Thyroid gland (tissue), 4 donors: Measurements from ENCODE around the gene RAI14. TPM values are rescaled to one million over a fixed set of nuclear protein-coding genes. Genes with fewer than 3 reads are reported as not detected.

Source experiments
- DNase-seq, 2 donors: peaks; one replicate each; pipeline ENCODE4 v3.0.0-alpha.2; 2019
- H3K27ac ChIP-seq, 3 donors: fragments of 200-600 bp; sonication (generic); 1 replicate in 2 of 3; 2 replicates in 1 of 3; pipeline ENCODE4 v1.5.1; 2016 to 2019; ENCODE audit warnings: mild to moderate bottlenecking in 1 of 3, moderate library complexity in 1 of 3
- H3K27me3 ChIP-seq: fragments of 200-600 bp; sonication (generic); one replicate; pipeline ENCODE4 v1.5.1; 2019
- H3K36me3 ChIP-seq, 2 donors: fragments of 200-600 bp; sonication (generic); one replicate each; pipeline ENCODE4 v1.5.1; 2016 to 2019
- H3K4me1 ChIP-seq, 2 donors: fragments of 200-600 bp; sonication (generic); one replicate each; pipeline ENCODE4 v1.5.1; 2017 to 2019
- H3K4me3 ChIP-seq, 3 donors: fragments of 200-600 bp; sonication (generic); replicated peaks in 1 of 3; 1 replicate in 2 of 3; 2 replicates in 1 of 3; pipeline ENCODE4 v1.5.1; 2016; ENCODE audit warnings: mild to moderate bottlenecking in 1 of 3
- H3K9me3 ChIP-seq: fragments of 200-600 bp; sonication (generic); one replicate; pipeline ENCODE4 v1.5.1; 2017
- POLR2A ChIP-seq, 2 donors: fragments of 450-650 bp; IDR thresholded peaks; one replicate each; pipeline ENCODE4 v1.6.1; 2017; ENCODE audit warnings: antibody characterized with exemption in 2 of 2, mild to moderate bottlenecking in 2 of 2, moderate library complexity in 1 of 2
- WGBS, 2 donors: methylation state at CpG; one replicate each; pipeline ENCODE4 v1.1.5; 2017; 5-methylcytosine and 5-hydroxymethylcytosine counted together
- intact Hi-C: fragments of 100-400 bp; cut with DNase I; formaldehyde crosslinking; loops from one replicate; pipeline ENCODE4 v1.15.1; 2023
- total RNA-seq, 4 donors: library from RNA; depleted of rRNA; stranded (reverse); fragments of >200 nt; gene quantifications; one replicate each; pipeline ENCODE4 v1.2.3, GENCODE V29; 2016
- TF ChIP-seq, protein P1 (sequence below), 6 experiments: fragments of 200-600 bp in 3 of 6; fragments of 450-650 bp in 3 of 6; sonication (generic) in 3 of 6; IDR thresholded peaks; one replicate each; pipeline ENCODE4 v1.5.1; 2016 to 2019; ENCODE audit warnings: antibody characterized with exemption in 6 of 6, mild to moderate bottlenecking in 2 of 6, inconsistent platforms in 1 of 6, moderate library complexity in 1 of 6

Gene RAI14
- total RNA-seq, 4 donors from 2014 or later, result 16.9 to 23.5 (median 20.8) TPM

- H3K4me1 ChIP-seq, result peaks cover 0 to 9% of the 10 kb centered on the region in 2 donors
- DNase-seq, result no peak
- H3K27me3 ChIP-seq, result no peaks in the 10 kb centered on the region
- 95% methylated on average over 11 of the region's 11 CpGs for WGBS, 2 donors
- intact Hi-C loops, result no loop called here
- no peaks in the 10 kb centered on the region for H3K9me3 ChIP-seq
- H3K4me3 ChIP-seq, result no peak overlapping the region
- H3K27ac ChIP-seq, result no peak overlapping the region
- H3K36me3 ChIP-seq, result no peaks in the 10 kb centered on the region
- TF ChIP-seq, protein P1, sequence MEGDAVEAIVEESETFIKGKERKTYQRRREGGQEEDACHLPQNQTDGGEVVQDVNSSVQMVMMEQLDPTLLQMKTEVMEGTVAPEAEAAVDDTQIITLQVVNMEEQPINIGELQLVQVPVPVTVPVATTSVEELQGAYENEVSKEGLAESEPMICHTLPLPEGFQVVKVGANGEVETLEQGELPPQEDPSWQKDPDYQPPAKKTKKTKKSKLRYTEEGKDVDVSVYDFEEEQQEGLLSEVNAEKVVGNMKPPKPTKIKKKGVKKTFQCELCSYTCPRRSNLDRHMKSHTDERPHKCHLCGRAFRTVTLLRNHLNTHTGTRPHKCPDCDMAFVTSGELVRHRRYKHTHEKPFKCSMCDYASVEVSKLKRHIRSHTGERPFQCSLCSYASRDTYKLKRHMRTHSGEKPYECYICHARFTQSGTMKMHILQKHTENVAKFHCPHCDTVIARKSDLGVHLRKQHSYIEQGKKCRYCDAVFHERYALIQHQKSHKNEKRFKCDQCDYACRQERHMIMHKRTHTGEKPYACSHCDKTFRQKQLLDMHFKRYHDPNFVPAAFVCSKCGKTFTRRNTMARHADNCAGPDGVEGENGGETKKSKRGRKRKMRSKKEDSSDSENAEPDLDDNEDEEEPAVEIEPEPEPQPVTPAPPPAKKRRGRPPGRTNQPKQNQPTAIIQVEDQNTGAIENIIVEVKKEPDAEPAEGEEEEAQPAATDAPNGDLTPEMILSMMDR (IDR thresholded peaks at IDR 0.05), result no peak
- no peak for TF ChIP-seq POLR2A (IDR thresholded peaks at IDR 0.05)
These were observed 85.9 kb downstream of the RAI14 start for GRCh38 chr5:34742061-34742460.

- Histone ChIP-seq H3K9me3 (no peaks in the 10 kb centered on the region), H3K27ac (no peak overlapping the region), H3K4me1 (peaks cover 2 to 11% of the 10 kb centered on the region in 2 donors), H3K4me3 (no peak overlapping the region), H3K36me3 (no peaks in the 10 kb centered on the region), H3K27me3 (no peaks in the 10 kb centered on the region)
- no peak for TF ChIP-seq POLR2A (IDR thresholded peaks at IDR 0.05)
- TF ChIP-seq, protein P1 (IDR thresholded peaks at IDR 0.05), result no peak
- intact Hi-C loops, result no loop called here
- 59 to 86% methylated on average over 3 of the region's 3 CpGs for WGBS, 2 donors
- DNase-seq, result no peak
These were observed 87.8 kb downstream of the RAI14 start for GRCh38 chr5:34743878-34744277.

DNA sequence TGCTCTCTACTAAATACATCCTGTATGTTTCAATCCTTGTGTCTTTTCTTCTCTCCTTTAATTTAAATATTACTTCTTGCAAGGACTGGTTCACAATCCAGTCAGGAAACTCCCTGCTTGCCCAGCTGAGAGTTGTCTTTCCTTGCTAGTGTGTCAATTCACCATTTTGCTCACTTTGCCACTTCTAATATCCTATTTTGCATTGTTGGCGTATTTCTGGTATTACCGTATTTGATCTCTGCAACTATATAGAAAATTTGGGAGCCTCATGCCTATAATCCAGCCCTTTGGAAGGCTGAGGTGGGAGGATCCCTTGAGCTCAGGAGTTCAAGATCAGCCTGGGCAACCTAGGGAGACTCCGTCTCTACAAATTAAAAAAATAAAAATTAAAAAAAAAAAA is 92.3 kb downstream of the RAI14 start:
- no peak overlapping the region for H3K4me3 ChIP-seq
- H3K4me1 ChIP-seq, result peaks cover 12 to 14% of the 10 kb centered on the region in 2 donors
- TF ChIP-seq, protein P1 (IDR thresholded peaks at IDR 0.05), result no peak
- no peak for TF ChIP-seq POLR2A (IDR thresholded peaks at IDR 0.05)
- H3K9me3 ChIP-seq, result no peaks in the 10 kb centered on the region
- intact Hi-C loops, result no loop called here
- no peak overlapping the region for H3K27ac ChIP-seq
- DNase-seq, result no peak
- 96 to 98% methylated on average over 3 of the region's 3 CpGs for WGBS, 2 donors
- H3K27me3 ChIP-seq, result no peaks in the 10 kb centered on the region
- H3K36me3 ChIP-seq, result no peaks in the 10 kb centered on the region

DNA sequence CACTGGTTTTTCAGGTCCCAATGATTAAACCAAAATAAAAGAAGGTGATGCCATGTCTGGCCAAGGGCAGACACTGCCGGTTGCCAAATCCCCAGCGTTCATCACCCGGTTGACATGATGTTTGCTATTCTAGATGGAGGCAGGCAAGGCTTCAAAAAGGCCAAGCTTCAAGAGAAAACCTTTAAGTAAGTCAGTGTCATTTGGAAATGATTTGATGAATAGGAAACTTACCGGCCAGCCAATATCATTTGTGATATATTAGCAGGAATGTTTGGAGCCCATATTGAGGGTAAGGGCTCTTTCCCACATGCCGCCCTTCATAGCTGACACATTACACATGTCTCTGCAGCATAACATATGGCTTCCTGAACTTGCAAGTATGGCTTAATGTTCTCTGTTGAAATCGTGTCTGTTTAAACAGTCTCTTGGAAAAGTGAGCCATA is 93.3 kb downstream of the RAI14 start:
- H3K9me3 ChIP-seq, result no peaks in the 10 kb centered on the region
- peaks cover 9 to 12% of the 10 kb centered on the region in 2 donors for H3K4me1 ChIP-seq
- H3K27ac ChIP-seq, result no peak overlapping the region
- no peak for TF ChIP-seq POLR2A (IDR thresholded peaks at IDR 0.05)
- TF ChIP-seq, protein P1 (IDR thresholded peaks at IDR 0.05), result no peak
- H3K27me3 ChIP-seq, result no peaks in the 10 kb centered on the region
- H3K36me3 ChIP-seq, result no peaks in the 10 kb centered on the region
- WGBS, 2 donors, result 55 to 64% methylated on average over 6 of the region's 6 CpGs
- peak; percentile 17 to 33 for DNase-seq
- intact Hi-C loops, result no loop called here
- no peak overlapping the region for H3K4me3 ChIP-seq

GRCh38 chr5:34750206-34750605 is 94.1 kb downstream of the RAI14 start:
- no peak overlapping the region for H3K27ac ChIP-seq
- TF ChIP-seq POLR2A (IDR thresholded peaks at IDR 0.05), result no peak
- H3K36me3 ChIP-seq, result no peaks in the 10 kb centered on the region
- WGBS, 2 donors, result 88 to 91% methylated on average over 8 of the region's 8 CpGs
- H3K4me1 ChIP-seq, result peaks cover 9 to 12% of the 10 kb centered on the region in 2 donors
- no peak for DNase-seq
- H3K27me3 ChIP-seq, result no peaks in the 10 kb centered on the region
- H3K4me3 ChIP-seq, result no peak overlapping the region
- intact Hi-C loops, result no loop called here
- no peaks in the 10 kb centered on the region for H3K9me3 ChIP-seq
